ENCODE data around the gene RELA.
"Not testable (repeated sequence)": the region's sequence is repeated elsewhere in the genome, so short reads cannot be mapped to it uniquely, and the experiment has no call there.

The RELA gene

DNA sequence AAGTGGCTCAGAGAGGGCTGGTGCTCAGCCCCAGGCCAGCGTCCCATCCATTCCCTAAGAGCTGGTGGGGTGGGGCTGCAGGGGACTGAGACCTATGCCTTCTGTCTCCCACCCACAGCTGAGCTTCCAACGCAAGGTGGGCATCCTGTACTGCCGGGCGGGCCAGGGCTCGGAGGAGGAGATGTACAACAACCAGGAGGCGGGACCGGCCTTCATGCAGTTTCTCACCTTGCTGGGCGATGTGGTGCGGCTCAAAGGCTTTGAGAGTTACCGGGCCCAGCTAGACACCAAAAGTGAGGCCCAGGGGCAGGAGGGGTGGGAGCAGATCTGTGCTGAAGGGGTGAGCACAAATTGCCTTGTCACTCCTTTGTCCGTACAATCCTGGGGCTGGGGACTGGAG, 17.9 kb downstream of the RELA start:
- H3K4me3 ChIP-seq (ENCODE audit: low read depth, low read length) = no peak overlapping the region
- TF ChIP-seq CTCF (IDR thresholded peaks at IDR 0.05; ENCODE audit: low read depth, low read length) = no peak

GRCh38 chr11:65643971-65644370, 18.7 kb downstream of the RELA start:
- TF ChIP-seq CTCF (IDR thresholded peaks at IDR 0.05; ENCODE audit: low read depth, low read length) = no peak
- H3K4me3 ChIP-seq (ENCODE audit: low read depth, low read length) = no peak overlapping the region

- H3K4me3 ChIP-seq (ENCODE audit: low read depth, low read length) = no peak overlapping the region
Observed at GRCh38 chr11:65642014-65642671, 20.6 kb downstream of the RELA start.

DNA sequence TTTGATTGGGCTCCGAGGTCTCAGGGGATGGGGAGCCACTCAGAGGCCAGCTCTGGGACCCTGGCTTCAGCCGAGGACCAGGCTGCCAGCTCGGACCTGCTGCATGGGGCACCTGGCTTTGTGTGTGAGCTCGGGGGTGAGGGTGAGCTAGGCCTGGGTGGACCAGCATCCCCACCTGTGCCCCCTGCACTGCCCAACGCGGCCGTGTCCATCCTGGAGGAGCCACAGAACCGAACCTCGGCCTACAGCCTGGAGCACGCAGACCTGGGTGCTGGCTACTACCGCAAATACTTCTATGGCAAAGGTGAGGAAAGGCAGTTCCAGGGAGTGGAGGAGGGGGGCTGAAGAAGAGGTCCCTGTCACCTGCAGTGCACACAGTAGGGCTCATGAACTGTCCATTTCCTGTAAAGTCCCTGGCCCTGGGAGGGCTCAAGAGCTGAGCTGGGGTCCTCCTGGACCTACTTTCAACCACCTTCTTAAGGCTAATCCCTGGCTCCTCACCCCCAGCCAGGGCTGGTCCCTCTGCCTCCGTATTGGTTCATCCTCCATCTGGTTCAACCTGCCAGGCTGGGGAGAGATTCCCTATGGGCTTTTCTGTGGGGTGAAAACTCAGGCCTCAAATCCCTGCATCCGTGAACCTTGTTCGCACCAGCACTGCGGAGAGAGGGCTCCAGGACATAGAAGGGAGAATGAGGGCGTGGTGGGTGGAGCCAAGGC, 21.3 kb downstream of the RELA start:
- no peak for TF ChIP-seq CTCF (IDR thresholded peaks at IDR 0.05; ENCODE audit: low read depth, low read length)
- H3K4me3 ChIP-seq (ENCODE audit: low read depth, low read length) = no peak overlapping the region

More at GRCh38 chr11:65642014-65642671, 20.6 kb downstream of the RELA start:
- TF ChIP-seq CTCF (IDR thresholded peaks at IDR 0.05; ENCODE audit: low read depth, low read length) = no peak

- no peak overlapping the region for H3K4me3 ChIP-seq (ENCODE audit: low read depth, low read length)
- TF ChIP-seq CTCF (IDR thresholded peaks at IDR 0.05; ENCODE audit: low read depth, low read length) = no peak
Observed at GRCh38 chr11:65640483-65641296, 22.0 kb downstream of the RELA start.

DNA sequence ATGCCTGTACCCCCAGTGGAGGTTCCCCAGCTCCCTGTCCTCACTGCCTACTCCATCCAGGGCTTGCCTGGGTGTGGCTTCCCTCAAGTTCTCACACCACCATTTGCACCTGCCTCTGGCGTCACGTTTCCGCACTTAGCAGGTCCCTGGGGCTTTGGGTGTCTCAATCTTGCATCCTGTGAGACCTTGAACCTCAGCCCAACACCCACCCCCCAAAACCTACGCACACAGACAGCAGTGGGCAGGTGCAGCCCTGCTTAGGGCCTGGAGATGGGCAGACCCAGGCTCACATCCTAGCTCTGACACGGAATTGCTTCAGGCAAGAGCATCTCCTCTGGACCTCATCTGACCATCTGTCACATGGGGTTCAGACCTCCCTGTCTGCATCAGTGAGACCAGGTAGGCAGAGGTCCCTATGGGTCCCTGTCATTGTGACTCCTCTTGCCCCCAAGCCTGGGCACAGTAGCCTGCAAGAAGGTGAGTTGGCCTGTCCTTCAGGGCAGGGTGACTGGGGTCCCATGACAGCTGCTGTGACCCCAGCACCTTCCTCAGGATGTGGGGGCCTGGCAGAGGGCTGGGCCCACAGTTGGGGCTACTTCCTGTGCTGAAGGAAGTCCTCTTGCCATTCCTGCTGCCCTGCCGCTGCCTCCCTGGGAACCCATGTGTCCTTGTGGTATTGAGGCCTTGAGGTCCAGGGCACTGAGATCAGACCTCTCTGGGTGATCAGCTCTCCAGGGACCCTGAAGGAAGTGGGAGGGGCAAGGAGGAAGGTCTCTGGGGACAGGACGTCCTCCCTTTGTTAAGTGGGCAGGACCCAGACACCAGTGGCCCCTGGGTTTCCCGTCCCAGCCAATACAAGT, 22.9 kb downstream of the RELA start:
- no peak for TF ChIP-seq CTCF (IDR thresholded peaks at IDR 0.05; ENCODE audit: low read depth, low read length)
- H3K4me3 ChIP-seq (ENCODE audit: low read depth, low read length) = no peak overlapping the region

GRCh38 chr11:65639228-65639597, 23.5 kb downstream of the RELA start:
- not testable (repeated sequence) for H3K4me3 ChIP-seq (ENCODE audit: low read depth, low read length)

Data from WI38 (cell line).